Prostate gland (tissue), 2 donors: ENCODE results near the gene DCD. TPM values are rescaled to one million over a fixed set of nuclear protein-coding genes. Genes with fewer than 3 reads are reported as not detected.

Source experiments
- DNase-seq: peaks from one replicate; pipeline ENCODE4 v3.0.0-alpha.2; 2019; ENCODE audit warnings: low spot score
- H3K27ac ChIP-seq, 2 donors: fragments of 200-600 bp; sonication (generic); 2 replicates each; pipeline ENCODE4 v1.5.1; 2017 to 2019
- H3K27me3 ChIP-seq: fragments of 200-600 bp; sonication (generic); replicated peaks from 2 replicates; pipeline ENCODE4 v1.5.1; 2019; ENCODE audit not compliant: insufficient read depth
- H3K36me3 ChIP-seq, 2 donors: fragments of 200-600 bp; sonication (generic); 1 replicate in 1 of 2; 2 replicates in 1 of 2; pipeline versions ENCODE4 v1.5.1 to v1.8.1; 2017 to 2019
- H3K4me1 ChIP-seq: fragments of 200-600 bp; sonication (generic); replicated peaks from 2 replicates; pipeline ENCODE4 v1.5.1; 2019
- H3K4me3 ChIP-seq, 2 donors: fragments of 200-600 bp; sonication (generic); 2 replicates each; pipeline ENCODE4 v1.5.1; 2017 to 2019
- H3K9me3 ChIP-seq: fragments of 200-600 bp; sonication (generic); 2 replicates; pipeline ENCODE4 v1.5.1; 2017
- CTCF ChIP-seq, 4 experiments: fragments of 200-600 bp in 2 of 4; fragments of 450-650 bp in 2 of 4; sonication (generic) in 2 of 4; IDR thresholded peaks; 1 replicate in 3 of 4; 2 replicates in 1 of 4; pipeline ENCODE4 v1.5.1; 2016 to 2019; ENCODE audit warnings: antibody characterized with exemption in 4 of 4, mild to moderate bottlenecking in 2 of 4, moderate library complexity in 2 of 4
- POLR2A ChIP-seq: fragments of 450-650 bp; IDR thresholded peaks from one replicate; pipeline ENCODE4 v1.6.1; 2016; ENCODE audit warnings: antibody characterized with exemption, mild to moderate bottlenecking
- POLR2AphosphoS5 ChIP-seq: sonication (generic); formaldehyde crosslinking; IDR thresholded peaks from one replicate; pipeline ENCODE4 v1.6.1; 2017; ENCODE audit warnings: antibody characterized with exemption
- WGBS: methylation state at CpG from one replicate; pipeline ENCODE4 v1.1.5; 2018; 5-methylcytosine and 5-hydroxymethylcytosine counted together
- intact Hi-C: fragments of 100-400 bp; cut with DNase I; formaldehyde crosslinking; loops from one replicate; pipeline ENCODE4 v1.14.2; 2022
- total RNA-seq, 2 donors: library from RNA; depleted of rRNA; stranded (reverse); fragments of >200 nt; gene quantifications; one replicate each; pipeline ENCODE4 v1.1.0, GENCODE V29; 2016

DCD gene
- total RNA-seq, 2 donors from 2014 or later: 3.6 TPM; not detected in 1

GRCh38 chr12:54663603-54664002 is 15.4 kb upstream of the DCD start:
- no peaks in the 10 kb centered on the region for H3K36me3 ChIP-seq
- H3K4me1 ChIP-seq: no peaks in the 10 kb centered on the region
- DNase-seq: no peak
- H3K9me3 ChIP-seq: no peaks in the 10 kb centered on the region
- no peak overlapping the region for H3K27ac ChIP-seq
- no peaks in the 10 kb centered on the region for H3K27me3 ChIP-seq
- intact Hi-C loops: no loop called here
- no peak overlapping the region for H3K4me3 ChIP-seq
- WGBS: 86% methylated on average over 3 of the region's 3 CpGs
- TF ChIP-seq POLR2AphosphoS5: no peak
- no peak for TF ChIP-seq POLR2A
- no peak for TF ChIP-seq CTCF (IDR thresholded peaks at IDR 0.05)

GRCh38 chr12:54662026-54662425 is 13.9 kb upstream of the DCD start:
- H3K9me3 ChIP-seq: no peaks in the 10 kb centered on the region
- DNase-seq: no peak
- WGBS: 58% methylated on average over 3 of the region's 3 CpGs
- H3K4me3 ChIP-seq: no peak overlapping the region
- H3K4me1 ChIP-seq: no peaks in the 10 kb centered on the region
- no peaks in the 10 kb centered on the region for H3K36me3 ChIP-seq
- intact Hi-C loops: no loop called here
- TF ChIP-seq POLR2AphosphoS5: no peak
- no peak for TF ChIP-seq CTCF (IDR thresholded peaks at IDR 0.05)
- TF ChIP-seq POLR2A: no peak
- no peaks in the 10 kb centered on the region for H3K27me3 ChIP-seq
- H3K27ac ChIP-seq: no peak overlapping the region

- Histone ChIP-seq H3K9me3 (no peaks in the 10 kb centered on the region), H3K4me3 (no peak overlapping the region), H3K4me1 (no peaks in the 10 kb centered on the region), H3K27ac (no peak overlapping the region), H3K27me3 (no peaks in the 10 kb centered on the region), H3K36me3 (no peaks in the 10 kb centered on the region)
- intact Hi-C loops: no loop called here
- TF ChIP-seq POLR2AphosphoS5 (no peak), POLR2A (no peak), CTCF (IDR thresholded peaks at IDR 0.05) (no peak)
- no peak for DNase-seq
- 45% methylated on average over 2 of the region's 2 CpGs for WGBS
Measured at GRCh38 chr12:54661048-54661447, 12.9 kb upstream of the DCD start.

- H3K27ac ChIP-seq: no peak overlapping the region
- no peak overlapping the region for H3K4me3 ChIP-seq
- H3K36me3 ChIP-seq: no peaks in the 10 kb centered on the region
- H3K4me1 ChIP-seq: no peaks in the 10 kb centered on the region
- TF ChIP-seq CTCF (IDR thresholded peaks at IDR 0.05) (no peak), POLR2AphosphoS5 (no peak), POLR2A (no peak)
- H3K9me3 ChIP-seq: no peaks in the 10 kb centered on the region
- DNase-seq: no peak
- intact Hi-C loops: no loop called here
- H3K27me3 ChIP-seq: no peaks in the 10 kb centered on the region
- WGBS: 84% methylated on average over 10 of the region's 10 CpGs
Measured at GRCh38 chr12:54660320-54660962, 12.3 kb upstream of the DCD start.
